GM23338 (cell line): Measurements from ENCODE around the gene NAA30.

Source experiments
- CTCF ChIP-seq, 2 experiments: fragments of 200-600 bp in 1 of 2; sonication (generic) in 1 of 2; conservative IDR thresholded peaks; 2 replicates each; pipeline versions ENCODE4 v1.5.1 to v1.6.1; 2016 to 2017; ENCODE audit warnings: antibody characterized with exemption in 2 of 2, low read depth in 2 of 2, mild to moderate bottlenecking in 2 of 2, moderate library complexity in 1 of 2
- EZH2 ChIP-seq: fragments of 200-600 bp; sonication (generic); IDR thresholded peaks from one replicate; pipeline ENCODE4 v1.8.0; 2017; ENCODE audit warnings: antibody characterized with exemption, mild to moderate bottlenecking, low read depth; ENCODE audit not compliant: unreplicated experiment
- EZH2phosphoT487 ChIP-seq: fragments of 200-600 bp; sonication (generic); IDR thresholded peaks from one replicate; pipeline ENCODE4 v1.8.1; 2018; ENCODE audit warnings: antibody characterized with exemption; ENCODE audit not compliant: unreplicated experiment
- JUNB ChIP-seq: IDR thresholded peaks from one replicate; pipeline ENCODE4 v1.6.1; 2016; ENCODE audit warnings: antibody characterized with exemption; ENCODE audit not compliant: unreplicated experiment
- POLR2AphosphoS5 ChIP-seq: IDR thresholded peaks from 2 replicates; pipeline ENCODE4 v1.6.1; 2016; ENCODE audit warnings: antibody characterized with exemption, low read depth
- REST ChIP-seq: IDR thresholded peaks from one replicate; pipeline ENCODE4 v1.6.1; 2018; ENCODE audit warnings: antibody characterized with exemption; ENCODE audit not compliant: unreplicated experiment
- STAT1 ChIP-seq: IDR thresholded peaks from one replicate; pipeline ENCODE4 v1.6.1; 2016; ENCODE audit warnings: antibody characterized with exemption; ENCODE audit not compliant: unreplicated experiment

- TF ChIP-seq EZH2phosphoT487 (no peak), JUNB (no peak), CTCF (conservative IDR thresholded peaks at IDR 0.05; ENCODE audit: low read depth in 2 of 2) (no peak), REST (no peak), STAT1 (no peak), POLR2AphosphoS5 (no peak), EZH2 (no peak)
Measured at GRCh38 chr14:57405562-57405961, 15.2 kb downstream of the NAA30 start.
